Liver (tissue), 3 donors: Measurements from ENCODE around the gene BCKDHA.

Experiments used
- CTCF ChIP-seq: fragments of 150-350 bp; IDR thresholded peaks from 2 replicates; pipeline ENCODE4 v1.5.1; 2017; ENCODE audit warnings: improper control_type of control experiment, low read depth, low read length; ENCODE audit not compliant: missing input control
- EGR1 ChIP-seq, 2 donors: IDR thresholded peaks; 2 replicates each; pipeline ENCODE4 v1.6.1; 2016 to 2018; ENCODE audit warnings: antibody characterized with exemption in 2 of 2, low read depth in 2 of 2
- GABPA ChIP-seq, 2 donors: IDR thresholded peaks in 1 of 2; conservative IDR thresholded peaks in 1 of 2; 2 replicates each; pipeline ENCODE4 v1.6.1; 2016; ENCODE audit warnings: antibody characterized with exemption in 2 of 2, mild to moderate bottlenecking in 1 of 2, moderate library complexity in 1 of 2
- HNF4G ChIP-seq: IDR thresholded peaks from 2 replicates; pipeline ENCODE4 v1.6.1; 2016; ENCODE audit warnings: antibody characterized with exemption
- JUND ChIP-seq, 2 donors: IDR thresholded peaks; 2 replicates each; pipeline ENCODE4 v1.6.1; 2016; ENCODE audit warnings: antibody characterized with exemption in 2 of 2
- NR2F2 ChIP-seq: IDR thresholded peaks from 2 replicates; pipeline ENCODE4 v1.6.1; 2016; ENCODE audit warnings: antibody characterized with exemption
- RAD21 ChIP-seq, 2 donors: IDR thresholded peaks; 2 replicates each; pipeline ENCODE4 v1.6.1; 2016; ENCODE audit warnings: antibody characterized with exemption in 2 of 2, mild to moderate bottlenecking in 2 of 2
- RXRA ChIP-seq, 2 donors: IDR thresholded peaks; 2 replicates each; pipeline ENCODE4 v1.6.1; 2017 to 2018; ENCODE audit warnings: antibody characterized with exemption in 2 of 2, mild to moderate bottlenecking in 1 of 2
- YY1 ChIP-seq: IDR thresholded peaks from 2 replicates; pipeline ENCODE4 v1.6.1; 2016; ENCODE audit warnings: antibody characterized with exemption, mild to moderate bottlenecking
- TF ChIP-seq, protein P1 (sequence below): IDR thresholded peaks from 2 replicates; pipeline ENCODE4 v1.6.1; 2016; ENCODE audit warnings: antibody characterized with exemption, mild to moderate bottlenecking
- TF ChIP-seq, protein P2 (sequence below): IDR thresholded peaks from 2 replicates; pipeline ENCODE4 v1.6.1; 2016; ENCODE audit warnings: antibody characterized with exemption
- TF ChIP-seq, protein P3 (sequence below): IDR thresholded peaks from 2 replicates; pipeline ENCODE4 v1.6.1; 2016; ENCODE audit warnings: antibody characterized with exemption
- TF ChIP-seq, protein P4 (sequence below): IDR thresholded peaks from 2 replicates; pipeline ENCODE4 v1.6.1; 2016; ENCODE audit warnings: antibody characterized with exemption
- donor health status: healthy.
- donor health status: healthy.

DNA sequence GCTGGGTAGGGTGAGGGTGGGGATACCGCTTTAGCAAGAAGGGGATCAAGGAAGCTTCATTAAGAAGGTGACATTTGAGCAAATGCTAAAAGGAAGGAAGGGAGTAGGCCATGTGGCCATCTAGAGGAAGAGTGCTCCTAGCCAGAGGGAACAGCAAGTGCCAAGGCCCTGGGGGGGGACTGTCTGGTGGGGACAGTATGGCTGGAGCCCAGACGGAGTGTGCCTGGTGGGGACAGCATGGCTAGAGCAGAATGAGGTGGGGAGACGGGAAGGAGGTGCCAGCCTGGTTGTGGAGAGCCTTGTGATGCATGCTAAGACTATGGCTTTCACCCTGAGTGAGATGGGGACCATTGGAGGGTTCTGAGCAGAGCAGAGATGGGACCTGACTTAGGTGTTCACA is 41.8 kb upstream of the BCKDHA start:
- TF ChIP-seq CTCF (no peak), RAD21 (IDR thresholded peaks at IDR 0.05) (no peak), GABPA (IDR thresholded peaks at IDR 0.05 in 1 of 2, conservative IDR thresholded peaks at IDR 0.05 in 1 of 2) (no peak), YY1 (no peak), JUND (IDR thresholded peaks at IDR 0.05) (no peak), RXRA (IDR thresholded peaks at IDR 0.05) (no peak), EGR1 (IDR thresholded peaks at IDR 0.05; ENCODE audit: low read depth in 2 of 2) (no peak), NR2F2 (no peak), HNF4G (no peak)
- TF ChIP-seq, protein P1, sequence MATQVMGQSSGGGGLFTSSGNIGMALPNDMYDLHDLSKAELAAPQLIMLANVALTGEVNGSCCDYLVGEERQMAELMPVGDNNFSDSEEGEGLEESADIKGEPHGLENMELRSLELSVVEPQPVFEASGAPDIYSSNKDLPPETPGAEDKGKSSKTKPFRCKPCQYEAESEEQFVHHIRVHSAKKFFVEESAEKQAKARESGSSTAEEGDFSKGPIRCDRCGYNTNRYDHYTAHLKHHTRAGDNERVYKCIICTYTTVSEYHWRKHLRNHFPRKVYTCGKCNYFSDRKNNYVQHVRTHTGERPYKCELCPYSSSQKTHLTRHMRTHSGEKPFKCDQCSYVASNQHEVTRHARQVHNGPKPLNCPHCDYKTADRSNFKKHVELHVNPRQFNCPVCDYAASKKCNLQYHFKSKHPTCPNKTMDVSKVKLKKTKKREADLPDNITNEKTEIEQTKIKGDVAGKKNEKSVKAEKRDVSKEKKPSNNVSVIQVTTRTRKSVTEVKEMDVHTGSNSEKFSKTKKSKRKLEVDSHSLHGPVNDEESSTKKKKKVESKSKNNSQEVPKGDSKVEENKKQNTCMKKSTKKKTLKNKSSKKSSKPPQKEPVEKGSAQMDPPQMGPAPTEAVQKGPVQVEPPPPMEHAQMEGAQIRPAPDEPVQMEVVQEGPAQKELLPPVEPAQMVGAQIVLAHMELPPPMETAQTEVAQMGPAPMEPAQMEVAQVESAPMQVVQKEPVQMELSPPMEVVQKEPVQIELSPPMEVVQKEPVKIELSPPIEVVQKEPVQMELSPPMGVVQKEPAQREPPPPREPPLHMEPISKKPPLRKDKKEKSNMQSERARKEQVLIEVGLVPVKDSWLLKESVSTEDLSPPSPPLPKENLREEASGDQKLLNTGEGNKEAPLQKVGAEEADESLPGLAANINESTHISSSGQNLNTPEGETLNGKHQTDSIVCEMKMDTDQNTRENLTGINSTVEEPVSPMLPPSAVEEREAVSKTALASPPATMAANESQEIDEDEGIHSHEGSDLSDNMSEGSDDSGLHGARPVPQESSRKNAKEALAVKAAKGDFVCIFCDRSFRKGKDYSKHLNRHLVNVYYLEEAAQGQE, result no peak
- TF ChIP-seq, protein P2, sequence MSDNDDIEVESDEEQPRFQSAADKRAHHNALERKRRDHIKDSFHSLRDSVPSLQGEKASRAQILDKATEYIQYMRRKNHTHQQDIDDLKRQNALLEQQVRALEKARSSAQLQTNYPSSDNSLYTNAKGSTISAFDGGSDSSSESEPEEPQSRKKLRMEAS, result no peak
- TF ChIP-seq, protein P3, sequence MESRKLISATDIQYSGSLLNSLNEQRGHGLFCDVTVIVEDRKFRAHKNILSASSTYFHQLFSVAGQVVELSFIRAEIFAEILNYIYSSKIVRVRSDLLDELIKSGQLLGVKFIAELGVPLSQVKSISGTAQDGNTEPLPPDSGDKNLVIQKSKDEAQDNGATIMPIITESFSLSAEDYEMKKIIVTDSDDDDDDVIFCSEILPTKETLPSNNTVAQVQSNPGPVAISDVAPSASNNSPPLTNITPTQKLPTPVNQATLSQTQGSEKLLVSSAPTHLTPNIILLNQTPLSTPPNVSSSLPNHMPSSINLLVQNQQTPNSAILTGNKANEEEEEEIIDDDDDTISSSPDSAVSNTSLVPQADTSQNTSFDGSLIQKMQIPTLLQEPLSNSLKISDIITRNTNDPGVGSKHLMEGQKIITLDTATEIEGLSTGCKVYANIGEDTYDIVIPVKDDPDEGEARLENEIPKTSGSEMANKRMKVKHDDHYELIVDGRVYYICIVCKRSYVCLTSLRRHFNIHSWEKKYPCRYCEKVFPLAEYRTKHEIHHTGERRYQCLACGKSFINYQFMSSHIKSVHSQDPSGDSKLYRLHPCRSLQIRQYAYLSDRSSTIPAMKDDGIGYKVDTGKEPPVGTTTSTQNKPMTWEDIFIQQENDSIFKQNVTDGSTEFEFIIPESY, result no peak
- TF ChIP-seq, protein P4, sequence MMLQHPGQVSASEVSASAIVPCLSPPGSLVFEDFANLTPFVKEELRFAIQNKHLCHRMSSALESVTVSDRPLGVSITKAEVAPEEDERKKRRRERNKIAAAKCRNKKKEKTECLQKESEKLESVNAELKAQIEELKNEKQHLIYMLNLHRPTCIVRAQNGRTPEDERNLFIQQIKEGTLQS, result no peak
